CD4-positive, CD25-positive, alpha-beta regulatory T cell (primary cell): ENCODE measurements around the gene GPALPP1. TPM values are rescaled to one million over a fixed set of nuclear protein-coding genes. Genes with fewer than 3 reads are reported as not detected.
"Not testable (repeated sequence)": the region's sequence is repeated elsewhere in the genome, so short reads cannot be mapped to it uniquely, and the experiment has no call there.

Experiments used
- ATAC-seq, 2 donors: fragments of 150-1000 bp; cut with Tn5 transposase; one replicate each; pipeline ENCODE4 v1.10.0; 2021; ENCODE audit warnings: low read depth in 2 of 2, moderate number of reproducible peaks in 2 of 2, moderate library complexity in 1 of 2
- DNase-seq, 3 donors: peaks; one replicate each; pipeline versions ENCODE4 v3.0.0 to v3.0.0-alpha.2; 2012 to 2022; ENCODE audit warnings: mixed read lengths in 1 of 3
- H3K27ac ChIP-seq: one replicate; pipeline ENCODE4 v1.7.0; 2013; ENCODE audit warnings: mild to moderate bottlenecking, low read length; ENCODE audit not compliant: insufficient read depth, poor library complexity, severe bottlenecking
- H3K27me3 ChIP-seq: one replicate; pipeline ENCODE4 v1.7.0; 2013; ENCODE audit warnings: low read length; ENCODE audit not compliant: control insufficient read depth, insufficient read depth
- H3K36me3 ChIP-seq: one replicate; pipeline ENCODE4 v1.7.0; 2013; ENCODE audit warnings: mild to moderate bottlenecking, low read length, moderate library complexity; ENCODE audit not compliant: control insufficient read depth, insufficient read depth
- H3K4me1 ChIP-seq: 2 replicates; pipeline ENCODE4 v1.7.0; 2013; ENCODE audit warnings: mild to moderate bottlenecking, low read length; ENCODE audit not compliant: insufficient read depth, control insufficient read depth, poor library complexity, severe bottlenecking
- H3K4me3 ChIP-seq: one replicate; pipeline ENCODE4 v1.7.0; 2013; ENCODE audit warnings: low read depth, mild to moderate bottlenecking, low read length, moderate library complexity
- H3K9me3 ChIP-seq, 2 experiments: 1 replicate in 1 of 2; 2 replicates in 1 of 2; pipeline ENCODE4 v1.7.0; 2013; ENCODE audit warnings: low read length in 2 of 2, mild to moderate bottlenecking in 1 of 2, moderate library complexity in 1 of 2; ENCODE audit not compliant: control insufficient read depth in 2 of 2
- H3K27ac Mint-ChIP-seq, 3 donors: one replicate each; pipeline ENCODE4 v1.8.0; 2020 to 2022; ENCODE audit warnings: mild to moderate bottlenecking in 3 of 3, mixed read lengths in 3 of 3, moderate library complexity in 2 of 3
- H3K27me3 Mint-ChIP-seq: one replicate; pipeline ENCODE4 v1.8.0; 2022; ENCODE audit warnings: mild to moderate bottlenecking, mixed read lengths
- H3K36me3 Mint-ChIP-seq: one replicate; pipeline ENCODE4 v1.8.0; 2020; ENCODE audit warnings: mixed read lengths
- H3K4me1 Mint-ChIP-seq, 4 donors: one replicate each; pipeline ENCODE4 v1.8.0; 2020 to 2022; ENCODE audit warnings: mixed read lengths in 4 of 4, mild to moderate bottlenecking in 1 of 4
- H3K4me3 Mint-ChIP-seq, 4 donors: one replicate each; pipeline ENCODE4 v1.8.0; 2020 to 2022; ENCODE audit warnings: mild to moderate bottlenecking in 4 of 4, mixed read lengths in 4 of 4, moderate library complexity in 3 of 4
- H3K9me3 Mint-ChIP-seq, 7 donors: one replicate each; pipeline ENCODE4 v1.8.0; 2020 to 2022; ENCODE audit warnings: mixed read lengths in 7 of 7, mild to moderate bottlenecking in 3 of 7, moderate library complexity in 2 of 7
- polyA plus RNA-seq, 4 donors: library from polyadenylated mRNA; unstranded; fragments of 300-500 nt; fragmentation: Illumina TruSeq; gene quantifications; one replicate each; pipeline ENCODE4 v1.2.3, GENCODE V29; 2021
- total RNA-seq: library from RNA; stranded (reverse); gene quantifications from one replicate; pipeline ENCODE4 v1.2.3, GENCODE V29; 2022

GPALPP1 gene
- total and polyA plus RNA-seq, 5 donors from 2014 or later: 18.1 to 31.1 (median 19.5) TPM

DNA sequence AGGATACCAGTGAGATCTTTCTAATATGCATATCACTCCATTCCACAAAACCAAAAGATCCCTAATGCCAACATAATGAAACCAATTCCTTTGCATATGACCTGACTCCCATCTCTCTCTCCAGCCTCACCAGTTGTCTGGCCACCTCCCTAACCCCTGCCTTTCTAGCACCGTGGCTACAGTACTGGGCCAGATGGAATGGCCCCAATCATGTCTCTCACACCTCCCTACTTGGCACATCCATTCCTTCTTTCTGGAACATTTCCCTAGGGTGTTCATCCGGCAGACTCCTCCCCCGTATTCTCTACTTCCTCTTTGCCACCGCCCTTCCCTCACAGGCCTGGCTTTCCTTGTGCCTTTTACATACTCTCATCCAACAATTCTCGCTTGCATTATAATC, 62.0 kb downstream of the GPALPP1 start:
- Mint-ChIP-seq H3K27me3 (peaks cover 7% of the 10 kb centered on the region), H3K36me3 (no peaks in the 10 kb centered on the region), H3K27ac (peak overlapping the region in 1 of 3 donors; percentile 47), H3K4me1 (peaks cover 7 to 19% (median 15%) of the 10 kb centered on the region in 4 donors), H3K4me3 (no peak overlapping the region), H3K9me3 (no peaks in the 10 kb centered on the region)
- DNase-seq (no peak), ATAC-seq (no peak)
- Histone ChIP-seq H3K4me1 (peaks cover 9% of the 10 kb centered on the region), H3K27me3 (peaks cover 1% of the 10 kb centered on the region), H3K4me3 (no peak overlapping the region), H3K36me3 (no peaks in the 10 kb centered on the region), H3K27ac (no peak overlapping the region), H3K9me3 (no peaks in the 10 kb centered on the region)

GRCh38 chr13:45055198-45055901, 66.0 kb downstream of the GPALPP1 start:
- no peaks in the 10 kb centered on the region for H3K27me3 ChIP-seq
- ATAC-seq (peak in 1 of 2 donors; percentile 72), DNase-seq (peak in 1 of 3 donors; percentile 51)
- no peaks in the 10 kb centered on the region for H3K9me3 Mint-ChIP-seq
- H3K9me3 ChIP-seq: no peaks in the 10 kb centered on the region
- no peak overlapping the region for H3K27ac ChIP-seq
- no peak overlapping the region for H3K4me3 ChIP-seq
- H3K4me1 ChIP-seq: no peaks in the 10 kb centered on the region
- H3K27me3 Mint-ChIP-seq: peaks cover 8% of the 10 kb centered on the region
- no peaks in the 10 kb centered on the region for H3K36me3 Mint-ChIP-seq
- H3K27ac Mint-ChIP-seq: no peak overlapping the region
- no peak overlapping the region for H3K4me3 Mint-ChIP-seq
- H3K4me1 Mint-ChIP-seq: peaks cover 0 to 9% (median 7%) of the 10 kb centered on the region in 4 donors
- H3K36me3 ChIP-seq: no peaks in the 10 kb centered on the region

- Mint-ChIP-seq H3K4me1 (peaks cover 0 to 9% (median 7%) of the 10 kb centered on the region in 4 donors), H3K9me3 (no peaks in the 10 kb centered on the region), H3K4me3 (no peak overlapping the region), H3K27me3 (peaks cover 11% of the 10 kb centered on the region), H3K36me3 (no peaks in the 10 kb centered on the region), H3K27ac (no peak overlapping the region)
- no peaks in the 10 kb centered on the region for H3K36me3 ChIP-seq
- no peaks in the 10 kb centered on the region for H3K27me3 ChIP-seq
- DNase-seq (no peak), ATAC-seq (no peak)
- H3K4me1 ChIP-seq: no peaks in the 10 kb centered on the region
- H3K27ac ChIP-seq: no peak overlapping the region
- no peaks in the 10 kb centered on the region for H3K9me3 ChIP-seq
- no peak overlapping the region for H3K4me3 ChIP-seq
Measured at GRCh38 chr13:45055902-45056648, 66.7 kb downstream of the GPALPP1 start.

DNA sequence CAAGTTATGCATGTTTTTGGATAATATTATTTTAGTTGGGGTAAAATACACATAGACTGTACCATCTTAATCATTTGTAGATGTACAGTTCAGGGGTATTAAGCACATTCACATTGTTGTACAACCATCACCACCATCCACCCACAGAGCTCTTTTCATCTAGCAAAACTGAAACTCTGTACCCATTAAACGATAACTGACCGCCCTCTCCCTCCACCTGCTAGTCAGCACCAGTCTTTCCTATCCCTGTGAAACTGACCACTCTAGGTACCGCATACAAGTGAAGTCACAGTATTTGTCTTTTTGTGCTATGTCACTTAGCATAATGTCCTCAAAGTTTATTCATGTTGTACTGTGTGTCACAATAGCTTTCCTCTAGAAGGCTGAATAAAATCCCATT, 70.7 kb downstream of the GPALPP1 start:
- H3K27me3 Mint-ChIP-seq: peaks cover 23% of the 10 kb centered on the region

GRCh38 chr13:45063261-45063860, 74.0 kb downstream of the GPALPP1 start:
- Histone ChIP-seq H3K4me3 (no peak overlapping the region), H3K4me1 (no peaks in the 10 kb centered on the region), H3K9me3 (no peaks in the 10 kb centered on the region), H3K27me3 (peaks cover 2% of the 10 kb centered on the region), H3K36me3 (no peaks in the 10 kb centered on the region), H3K27ac (no peak overlapping the region)
- no peak for DNase-seq
- H3K27ac Mint-ChIP-seq: no peak overlapping the region
- H3K4me1 Mint-ChIP-seq: peaks cover 0 to 2% (median 0%) of the 10 kb centered on the region in 4 donors
- no peak for ATAC-seq
- H3K9me3 Mint-ChIP-seq: peaks cover 0 to 2% (median 0%) of the 10 kb centered on the region in 7 donors
- H3K36me3 Mint-ChIP-seq: no peaks in the 10 kb centered on the region
- no peak overlapping the region for H3K4me3 Mint-ChIP-seq
- peaks cover 33% of the 10 kb centered on the region for H3K27me3 Mint-ChIP-seq

More for the DNA sequence above, 70.7 kb downstream of the GPALPP1 start:
- Mint-ChIP-seq H3K4me1 (peaks cover 0 to 9% (median 7%) of the 10 kb centered on the region in 4 donors), H3K9me3 (peaks cover 0 to 2% (median 0%) of the 10 kb centered on the region in 7 donors), H3K4me3 (no peak overlapping the region), H3K27ac (no peak overlapping the region), H3K36me3 (no peaks in the 10 kb centered on the region)
- Histone ChIP-seq H3K4me3 (no peak overlapping the region), H3K36me3 (no peaks in the 10 kb centered on the region), H3K4me1 (no peaks in the 10 kb centered on the region), H3K27me3 (peaks cover 2% of the 10 kb centered on the region), H3K27ac (no peak overlapping the region), H3K9me3 (no peaks in the 10 kb centered on the region)
- no peak for ATAC-seq
- no peak for DNase-seq

GRCh38 chr13:45063889-45064288, 74.6 kb downstream of the GPALPP1 start:
- H3K4me1 ChIP-seq, H3K36me3 Mint-ChIP-seq, H3K27ac Mint-ChIP-seq, H3K9me3 ChIP-seq, H3K4me3 Mint-ChIP-seq, H3K27me3 ChIP-seq, H3K4me3 ChIP-seq, H3K36me3 ChIP-seq, DNase-seq, H3K9me3 Mint-ChIP-seq, ATAC-seq, H3K27ac ChIP-seq, H3K4me1 Mint-ChIP-seq: not testable (repeated sequence)
- H3K27me3 Mint-ChIP-seq: peaks cover 38% of the 10 kb centered on the region

DNA sequence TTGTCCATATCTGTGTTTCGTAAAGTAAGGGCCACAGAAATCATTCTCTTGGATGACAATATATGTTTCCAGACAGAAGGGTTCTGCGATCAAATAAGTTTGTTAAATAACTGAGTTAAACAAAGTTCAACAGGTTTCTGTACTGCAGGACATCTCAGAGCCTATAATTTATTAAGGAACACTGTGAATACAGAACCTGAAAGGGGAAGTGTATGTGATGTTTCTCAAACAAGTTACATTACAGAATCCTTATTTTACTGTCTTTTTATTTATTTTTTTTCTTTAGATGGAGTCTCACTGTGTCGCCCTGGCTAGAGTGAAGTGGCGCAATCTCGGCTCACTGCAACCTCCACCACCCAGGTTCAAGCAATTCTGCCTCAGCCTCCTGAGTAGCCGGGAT, 75.6 kb downstream of the GPALPP1 start:
- DNase-seq (no peak), ATAC-seq (no peak)
- H3K27me3 Mint-ChIP-seq: peaks cover 42% of the 10 kb centered on the region

More for the DNA sequence above, 75.6 kb downstream of the GPALPP1 start:
- no peak overlapping the region for H3K27ac ChIP-seq
- H3K4me3 Mint-ChIP-seq: no peak overlapping the region
- no peaks in the 10 kb centered on the region for H3K4me1 ChIP-seq
- no peaks in the 10 kb centered on the region for H3K9me3 ChIP-seq
- H3K36me3 Mint-ChIP-seq: no peaks in the 10 kb centered on the region
- peaks cover 0 to 2% (median 0%) of the 10 kb centered on the region in 7 donors for H3K9me3 Mint-ChIP-seq
- no peak overlapping the region for H3K4me3 ChIP-seq
- peaks cover 2% of the 10 kb centered on the region for H3K27me3 ChIP-seq
- H3K27ac Mint-ChIP-seq: no peak overlapping the region
- no peaks in the 10 kb centered on the region for H3K36me3 ChIP-seq
- no peaks in the 10 kb centered on the region for H3K4me1 Mint-ChIP-seq
